SU-DHL-6 (cell line): ENCODE data around the gene SRGAP3.

Experiments used
- H2AFZ ChIP-seq: fragments of 200-600 bp; sonication (generic); 2 replicates; pipeline ENCODE4 v1.6.1; 2014; ENCODE audit warnings: low read depth, mild to moderate bottlenecking, moderate library complexity, mixed read lengths, antibody characterized with exemption, low read length; ENCODE audit not compliant: severe bottlenecking
- H3F3A ChIP-seq: fragments of 200-600 bp; shearing (Covaris generic); 2 replicates; pipeline ENCODE4 v1.6.0; 2016; ENCODE audit warnings: antibody characterized with exemption, mild to moderate bottlenecking; ENCODE audit not compliant: insufficient read depth
- H3K27ac ChIP-seq: fragments of 200-600 bp; sonication (generic); 2 replicates; pipeline ENCODE4 v1.5.1; 2016; ENCODE audit warnings: low read depth, mild to moderate bottlenecking, low read length, moderate library complexity, mixed read lengths
- H3K27me3 ChIP-seq: fragments of 200-600 bp; sonication (generic), shearing (Covaris generic); 2 replicates; pipeline ENCODE4 v1.6.0; 2014; ENCODE audit warnings: mild to moderate bottlenecking, low read length
- H3K36me3 ChIP-seq: fragments of 200-600 bp; sonication (generic); 2 replicates; pipeline ENCODE4 v1.6.1; 2014; ENCODE audit warnings: mild to moderate bottlenecking, low read length, mixed read lengths
- H3K4me2 ChIP-seq: fragments of 300-600, 200-600 bp; shearing (Covaris generic), sonication (generic); 2 replicates; pipeline ENCODE4 v1.6.0; 2014; ENCODE audit warnings: low read length, low read depth, mild to moderate bottlenecking; ENCODE audit not compliant: poor library complexity, severe bottlenecking
- H3K4me3 ChIP-seq: fragments of 200-600 bp; sonication (generic); 2 replicates; pipeline ENCODE4 v1.5.1; 2014; ENCODE audit warnings: antibody characterized with exemption, low read length, mild to moderate bottlenecking, mixed read lengths; ENCODE audit not compliant: insufficient read depth, poor library complexity, severe bottlenecking
- H3K79me2 ChIP-seq: fragments of 200-600 bp; sonication (generic); 2 replicates; pipeline ENCODE4 v1.6.1; 2014; ENCODE audit warnings: mild to moderate bottlenecking, low read length, moderate library complexity; ENCODE audit not compliant: insufficient read depth
- H3K9ac ChIP-seq: fragments of 200-600 bp; sonication (generic); 2 replicates; pipeline ENCODE4 v1.7.0; 2014; ENCODE audit warnings: mild to moderate bottlenecking, low read length
- H3K9me2 ChIP-seq: fragments of 200-600 bp; sonication (generic); replicated peaks from 2 replicates; pipeline ENCODE4 v1.6.1; 2014; ENCODE audit warnings: low read length; ENCODE audit not compliant: insufficient read depth
- H3K9me3 ChIP-seq: fragments of 200-600 bp; sonication (generic); 2 replicates; pipeline ENCODE4 v1.6.1; 2014; ENCODE audit warnings: low read length, mixed read lengths; ENCODE audit not compliant: insufficient read depth
- H4K20me1 ChIP-seq: fragments of 200-600 bp; sonication (generic); 2 replicates; pipeline ENCODE4 v1.6.1; 2014; ENCODE audit warnings: low read depth, mild to moderate bottlenecking, antibody characterized with exemption, low read length, moderate library complexity, mixed read lengths
- EZH2phosphoT487 ChIP-seq: fragments of 200-600 bp; sonication (generic), shearing (Covaris generic); conservative IDR thresholded peaks from 2 replicates; pipeline ENCODE4 v1.6.1; 2018; ENCODE audit warnings: mild to moderate bottlenecking, antibody characterized with exemption, low read length, moderate library complexity, mixed read lengths
- TF ChIP-seq, protein P1 (sequence below): fragments of 200-600 bp; sonication (generic); IDR thresholded peaks from one replicate; pipeline ENCODE4 v1.5.1; 2017; ENCODE audit warnings: antibody characterized with exemption, mild to moderate bottlenecking, low read length, moderate library complexity; ENCODE audit not compliant: insufficient read depth, poor library complexity, severe bottlenecking

SRGAP3 gene

DNA sequence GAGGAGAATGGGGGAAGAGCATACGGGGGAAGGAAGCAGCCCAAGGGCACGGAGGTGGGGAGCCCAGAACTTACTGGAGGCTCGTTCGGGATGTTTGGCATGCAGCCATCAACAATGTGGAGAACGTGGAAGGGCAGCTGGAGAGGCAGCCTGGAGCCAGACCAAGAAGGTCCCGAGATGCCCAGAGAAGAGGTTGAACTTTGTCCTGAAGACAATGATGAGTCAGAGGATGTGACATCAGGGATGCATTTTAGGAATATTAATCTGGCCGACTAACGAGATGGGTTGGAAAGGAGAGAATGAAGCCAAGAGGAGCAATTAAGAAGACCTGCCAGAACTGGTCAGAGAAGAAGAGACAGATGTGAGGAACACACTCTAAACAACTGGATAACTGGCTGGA, 98.2 kb downstream of the SRGAP3 start:
- TF ChIP-seq, protein P1, sequence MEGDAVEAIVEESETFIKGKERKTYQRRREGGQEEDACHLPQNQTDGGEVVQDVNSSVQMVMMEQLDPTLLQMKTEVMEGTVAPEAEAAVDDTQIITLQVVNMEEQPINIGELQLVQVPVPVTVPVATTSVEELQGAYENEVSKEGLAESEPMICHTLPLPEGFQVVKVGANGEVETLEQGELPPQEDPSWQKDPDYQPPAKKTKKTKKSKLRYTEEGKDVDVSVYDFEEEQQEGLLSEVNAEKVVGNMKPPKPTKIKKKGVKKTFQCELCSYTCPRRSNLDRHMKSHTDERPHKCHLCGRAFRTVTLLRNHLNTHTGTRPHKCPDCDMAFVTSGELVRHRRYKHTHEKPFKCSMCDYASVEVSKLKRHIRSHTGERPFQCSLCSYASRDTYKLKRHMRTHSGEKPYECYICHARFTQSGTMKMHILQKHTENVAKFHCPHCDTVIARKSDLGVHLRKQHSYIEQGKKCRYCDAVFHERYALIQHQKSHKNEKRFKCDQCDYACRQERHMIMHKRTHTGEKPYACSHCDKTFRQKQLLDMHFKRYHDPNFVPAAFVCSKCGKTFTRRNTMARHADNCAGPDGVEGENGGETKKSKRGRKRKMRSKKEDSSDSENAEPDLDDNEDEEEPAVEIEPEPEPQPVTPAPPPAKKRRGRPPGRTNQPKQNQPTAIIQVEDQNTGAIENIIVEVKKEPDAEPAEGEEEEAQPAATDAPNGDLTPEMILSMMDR: no peak
- TF ChIP-seq EZH2phosphoT487: no peak
- Histone ChIP-seq H3K9me3 (no peaks in the 10 kb centered on the region), H3K79me2 (no peaks in the 10 kb centered on the region), H3K27ac (no peak overlapping the region), H3K4me2 (no peak overlapping the region), H3K27me3 (peaks cover 2% of the 10 kb centered on the region; the same call in 1 of the 2 replicates), H3K4me3 (no peak overlapping the region), H2AFZ (no peak overlapping the region), H3F3A (no peaks in the 10 kb centered on the region), H3K9me2 (no peaks in the 10 kb centered on the region), H3K9ac (no peak overlapping the region), H3K36me3 (no peaks in the 10 kb centered on the region), H4K20me1 (no peaks in the 10 kb centered on the region)

DNA sequence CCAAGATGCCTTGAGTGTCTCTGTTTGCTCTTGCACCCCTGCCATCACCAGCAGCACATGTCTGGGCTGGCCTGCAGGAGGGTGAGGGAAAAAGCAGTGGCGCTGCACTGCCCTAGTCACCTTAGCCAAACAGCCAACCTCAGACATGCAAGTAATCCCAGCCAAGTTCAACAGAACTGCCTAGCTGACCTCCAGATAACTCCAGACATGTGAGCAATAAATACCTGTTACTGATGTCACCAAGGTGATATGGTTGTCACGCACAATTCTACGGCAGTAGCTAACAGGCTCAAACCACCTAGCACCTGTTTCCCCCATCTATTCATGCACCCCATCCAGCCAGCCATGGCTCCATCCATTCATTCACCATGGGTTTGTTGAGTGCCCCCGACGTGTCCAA, 99.9 kb downstream of the SRGAP3 start:
- Histone ChIP-seq H3K9ac (no peak overlapping the region), H3K9me3 (peaks cover 2% of the 10 kb centered on the region; the same call in 1 of the 2 replicates), H4K20me1 (no peaks in the 10 kb centered on the region), H3K36me3 (no peaks in the 10 kb centered on the region), H2AFZ (no peak overlapping the region), H3K9me2 (no peaks in the 10 kb centered on the region), H3K79me2 (no peaks in the 10 kb centered on the region), H3F3A (no peaks in the 10 kb centered on the region), H3K27me3 (peaks cover 2% of the 10 kb centered on the region; the same call in 1 of the 2 replicates), H3K4me2 (no peak overlapping the region), H3K4me3 (no peak overlapping the region), H3K27ac (no peak overlapping the region)
- no peak for TF ChIP-seq EZH2phosphoT487
- TF ChIP-seq, protein P1: no peak

DNA sequence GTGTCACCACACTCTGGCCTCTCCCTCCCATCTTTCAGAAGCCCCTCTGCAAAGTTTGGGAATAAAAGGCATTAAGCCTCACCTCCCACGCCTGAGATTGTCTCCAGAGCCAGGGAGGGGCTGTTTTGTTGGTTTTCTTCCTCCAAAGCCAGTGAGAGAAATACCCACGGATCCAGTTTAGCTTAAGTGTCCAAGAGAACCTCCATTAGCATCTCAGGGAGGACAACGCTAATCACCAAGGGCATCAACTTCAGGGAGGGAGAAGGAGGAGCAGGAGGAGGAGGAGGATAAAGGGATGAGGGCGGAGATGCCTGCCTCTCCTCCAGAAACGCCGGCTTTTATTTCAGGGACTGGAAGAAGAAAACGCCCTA, 101.6 kb downstream of the SRGAP3 start:
- H3K36me3 ChIP-seq: no peaks in the 10 kb centered on the region
- H3K9me3 ChIP-seq: peaks cover 6% of the 10 kb centered on the region; the same call in 1 of the 2 replicates
- H2AFZ ChIP-seq: no peak overlapping the region
- H3K9ac ChIP-seq: no peak overlapping the region
- no peak overlapping the region for H3K4me3 ChIP-seq
- no peak overlapping the region for H3K4me2 ChIP-seq
- no peaks in the 10 kb centered on the region for H3K79me2 ChIP-seq
- no peaks in the 10 kb centered on the region for H3K9me2 ChIP-seq
- TF ChIP-seq, protein P1: no peak
- peaks cover 2% of the 10 kb centered on the region; the same call in 1 of the 2 replicates for H3K27me3 ChIP-seq
- H3F3A ChIP-seq: no peaks in the 10 kb centered on the region
- H3K27ac ChIP-seq: no peak overlapping the region
- no peaks in the 10 kb centered on the region for H4K20me1 ChIP-seq
